HepG2 (cell line): Measurements from ENCODE around the gene MYCBPAP. TPM values are rescaled to one million over a fixed set of nuclear protein-coding genes. Genes with fewer than 3 reads are reported as not detected.

ENCODE experiments used
- ARHGAP35 ChIP-seq: sonication (generic); formaldehyde crosslinking; IDR thresholded peaks from 2 replicates; pipeline ENCODE4 v1.9.0; 2022; ENCODE audit warnings: mild to moderate bottlenecking, inconsistent platforms, moderate library complexity, missing genetic modification reagents, borderline replicate concordance
- ATM ChIP-seq: fragments of 450-650 bp; IDR thresholded peaks from 2 replicates; pipeline ENCODE4 v1.7.1; 2017; ENCODE audit warnings: mild to moderate bottlenecking, borderline replicate concordance
- BCL6 ChIP-seq: IDR thresholded peaks from 2 replicates; pipeline ENCODE4 v1.6.1; 2016; ENCODE audit warnings: missing genetic modification reagents, missing compliant biosample characterization
- EED ChIP-seq: sonication (generic); formaldehyde crosslinking; IDR thresholded peaks from 2 replicates; pipeline ENCODE4 v1.5.0; 2020; ENCODE audit warnings: mild to moderate bottlenecking, missing genetic modification reagents
- HDAC2 ChIP-seq: sonication (generic); formaldehyde crosslinking; IDR thresholded peaks from 2 replicates; pipeline ENCODE4 v1.4.0; 2020; ENCODE audit warnings: missing genetic modification reagents
- MTA1 ChIP-seq: sonication (generic); formaldehyde crosslinking; IDR thresholded peaks from 2 replicates; pipeline ENCODE4 v1.4.0; 2020; ENCODE audit warnings: missing genetic modification reagents, mild to moderate bottlenecking, borderline replicate concordance
- MTF1 ChIP-seq: sonication (generic); formaldehyde crosslinking; IDR thresholded peaks from 2 replicates; pipeline ENCODE4 v1.5.0; 2020; ENCODE audit warnings: missing genetic modification reagents
- NFKB2 ChIP-seq: sonication (generic); formaldehyde crosslinking; IDR thresholded peaks from 2 replicates; pipeline ENCODE4 v1.4.0; 2020; ENCODE audit warnings: missing genetic modification reagents, borderline replicate concordance
- RELA ChIP-seq: sonication (generic); formaldehyde crosslinking; IDR thresholded peaks from 2 replicates; pipeline ENCODE4 v1.4.0; 2020; ENCODE audit warnings: missing genetic modification reagents
- SP140L ChIP-seq: sonication (generic); formaldehyde crosslinking; IDR thresholded peaks from 2 replicates; pipeline ENCODE4 v1.4.0; 2020; ENCODE audit warnings: missing genetic modification reagents, borderline replicate concordance
- SP4 ChIP-seq: sonication (generic); formaldehyde crosslinking; IDR thresholded peaks from 2 replicates; pipeline ENCODE4 v1.8.1; 2023; ENCODE audit warnings: mild to moderate bottlenecking, missing genetic modification reagents
- SRSF1 ChIP-seq: fragments of 200-400 bp; formaldehyde crosslinking; optimal IDR thresholded peaks from 2 replicates; pipeline ENCODE3; 2017; ENCODE audit warnings: mild to moderate bottlenecking, low read depth, low read length, moderate library complexity
- TBL1XR1 ChIP-seq: fragments of 150-350 bp; IDR thresholded peaks from 2 replicates; pipeline ENCODE4 v1.6.1; 2014; ENCODE audit warnings: borderline replicate concordance, low read length; ENCODE audit not compliant: partially characterized antibody
- ZKSCAN5 ChIP-seq: sonication (generic); formaldehyde crosslinking; IDR thresholded peaks from 2 replicates; pipeline ENCODE4 v1.5.1; 2020; ENCODE audit warnings: mild to moderate bottlenecking, missing genetic modification reagents
- ZNF337 ChIP-seq: sonication (generic); formaldehyde crosslinking; IDR thresholded peaks from 2 replicates; pipeline ENCODE4 v1.5.1; 2020; ENCODE audit warnings: missing genetic modification reagents, low read depth, mild to moderate bottlenecking, borderline replicate concordance
- ZNF607 ChIP-seq: sonication (generic); formaldehyde crosslinking; IDR thresholded peaks from 2 replicates; pipeline ENCODE4 v1.5.1; 2020; ENCODE audit warnings: missing genetic modification reagents, mild to moderate bottlenecking, borderline replicate concordance
- polyA plus RNA-seq, 8 experiments: library from polyadenylated mRNA; depleted of rRNA in 3 of 8; stranded (reverse) in 7 of 8; unstranded in 1 of 8; fragments of >200 nt; fragmentation: Illumina TruSeq in 4 of 8; extraction: Trizol in 4 of 8; gene quantifications; 2 replicates each; pipeline versions ENCODE4 v1.2.1 to v1.2.3, GENCODE V29; 2011 to 2016; ENCODE audit warnings: low read depth in 4 of 8, missing spikeins in 1 of 8, mixed read lengths in 1 of 8; ENCODE audit not compliant: insufficient read depth in 1 of 8
- total RNA-seq, 5 experiments: library from RNA; depleted of rRNA; stranded (reverse); fragments of >200 nt; fragmentation: Illumina TruSeq; extraction: Trizol; gene quantifications; 2 replicates each; pipeline ENCODE4 v1.2.3, GENCODE V29; 2016; ENCODE audit warnings: low read depth in 1 of 5
- TF ChIP-seq, protein P1 (sequence below): sonication (generic); formaldehyde crosslinking; IDR thresholded peaks from 2 replicates; pipeline ENCODE4 v1.5.1; 2020; ENCODE audit warnings: missing genetic modification reagents, mild to moderate bottlenecking, borderline replicate concordance
- TF ChIP-seq, protein P2 (sequence below): sonication (generic); formaldehyde crosslinking; IDR thresholded peaks from 2 replicates; pipeline ENCODE4 v1.4.0; 2020; ENCODE audit warnings: missing genetic modification reagents, borderline replicate concordance
- TF ChIP-seq, protein P3 (sequence below): IDR thresholded peaks from 2 replicates; pipeline ENCODE4 v1.6.1; 2016; ENCODE audit warnings: mild to moderate bottlenecking
- TF ChIP-seq, protein P4 (sequence below): sonication (generic); formaldehyde crosslinking; IDR thresholded peaks from 2 replicates; pipeline ENCODE4 v1.4.0; 2020; ENCODE audit warnings: missing genetic modification reagents

MYCBPAP gene
- total and polyA plus RNA-seq, 2 of the 13 experiments (the other 11 are each of a cell fraction or from before 2014, with no cell fraction given) = 0.22 to 0.24 TPM

DNA sequence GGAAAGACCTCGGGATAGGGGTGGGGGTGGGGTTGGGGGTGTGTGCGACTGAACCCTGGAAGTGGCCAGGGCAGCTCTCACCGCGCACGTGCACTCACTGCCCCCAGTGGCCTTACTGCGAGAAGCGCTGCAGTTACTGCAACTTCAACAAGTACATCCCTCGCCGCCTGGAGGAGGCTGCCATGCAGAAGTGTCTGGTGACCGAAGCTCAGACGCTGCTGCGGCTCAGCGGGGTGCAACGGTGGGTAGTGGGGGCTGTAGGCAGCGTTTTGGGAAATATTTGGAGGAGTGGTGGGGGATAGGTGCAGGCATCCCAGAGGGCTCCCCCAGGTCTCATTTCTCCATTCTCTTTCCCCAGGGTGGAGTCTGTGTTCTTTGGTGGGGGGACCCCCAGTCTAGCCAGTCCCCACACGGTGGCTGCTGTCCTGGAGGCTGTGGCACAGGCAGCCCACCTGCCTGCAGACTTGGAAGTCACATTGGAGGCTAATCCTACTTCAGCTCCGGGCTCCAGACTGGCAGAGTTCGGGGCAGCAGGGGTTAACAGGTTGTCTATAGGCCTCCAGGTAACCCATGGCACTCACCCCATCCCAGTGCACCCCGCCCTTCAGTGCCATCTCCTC, 28.6 kb upstream of the MYCBPAP start (continued):
- TF ChIP-seq HDAC2 (CRISPR knock-in tag) (peak; percentile 63; the same call in 1 of the 2 replicates), ZKSCAN5 (CRISPR knock-in tag) (no peak), NFKB2 (CRISPR knock-in tag) (no peak), ARHGAP35 (CRISPR knock-in tag) (no peak), RELA (no peak), TBL1XR1 (no peak), MTF1 (CRISPR knock-in tag) (no peak), ZNF607 (CRISPR knock-in tag) (no peak), SRSF1 (no peak), EED (CRISPR knock-in tag) (0 out of 2 replicates have a peak, but pooled peaks have one; percentile 50), MTA1 (CRISPR knock-in tag) (no peak), BCL6 (CRISPR knock-in tag) (no peak), SP140L (no peak), SP4 (CRISPR knock-in tag) (no peak), ZNF337 (CRISPR knock-in tag) (no peak), ATM (no peak)
- TF ChIP-seq, protein P1, sequence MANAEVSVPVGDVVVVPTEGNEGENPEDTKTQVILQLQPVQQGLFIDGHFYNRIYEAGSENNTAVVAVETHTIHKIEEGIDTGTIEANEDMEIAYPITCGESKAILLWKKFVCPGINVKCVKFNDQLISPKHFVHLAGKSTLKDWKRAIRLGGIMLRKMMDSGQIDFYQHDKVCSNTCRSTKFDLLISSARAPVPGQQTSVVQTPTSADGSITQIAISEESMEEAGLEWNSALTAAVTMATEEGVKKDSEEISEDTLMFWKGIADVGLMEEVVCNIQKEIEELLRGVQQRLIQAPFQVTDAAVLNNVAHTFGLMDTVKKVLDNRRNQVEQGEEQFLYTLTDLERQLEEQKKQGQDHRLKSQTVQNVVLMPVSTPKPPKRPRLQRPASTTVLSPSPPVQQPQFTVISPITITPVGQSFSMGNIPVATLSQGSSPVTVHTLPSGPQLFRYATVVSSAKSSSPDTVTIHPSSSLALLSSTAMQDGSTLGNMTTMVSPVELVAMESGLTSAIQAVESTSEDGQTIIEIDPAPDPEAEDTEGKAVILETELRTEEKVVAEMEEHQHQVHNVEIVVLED = no peak
- TF ChIP-seq, protein P2, sequence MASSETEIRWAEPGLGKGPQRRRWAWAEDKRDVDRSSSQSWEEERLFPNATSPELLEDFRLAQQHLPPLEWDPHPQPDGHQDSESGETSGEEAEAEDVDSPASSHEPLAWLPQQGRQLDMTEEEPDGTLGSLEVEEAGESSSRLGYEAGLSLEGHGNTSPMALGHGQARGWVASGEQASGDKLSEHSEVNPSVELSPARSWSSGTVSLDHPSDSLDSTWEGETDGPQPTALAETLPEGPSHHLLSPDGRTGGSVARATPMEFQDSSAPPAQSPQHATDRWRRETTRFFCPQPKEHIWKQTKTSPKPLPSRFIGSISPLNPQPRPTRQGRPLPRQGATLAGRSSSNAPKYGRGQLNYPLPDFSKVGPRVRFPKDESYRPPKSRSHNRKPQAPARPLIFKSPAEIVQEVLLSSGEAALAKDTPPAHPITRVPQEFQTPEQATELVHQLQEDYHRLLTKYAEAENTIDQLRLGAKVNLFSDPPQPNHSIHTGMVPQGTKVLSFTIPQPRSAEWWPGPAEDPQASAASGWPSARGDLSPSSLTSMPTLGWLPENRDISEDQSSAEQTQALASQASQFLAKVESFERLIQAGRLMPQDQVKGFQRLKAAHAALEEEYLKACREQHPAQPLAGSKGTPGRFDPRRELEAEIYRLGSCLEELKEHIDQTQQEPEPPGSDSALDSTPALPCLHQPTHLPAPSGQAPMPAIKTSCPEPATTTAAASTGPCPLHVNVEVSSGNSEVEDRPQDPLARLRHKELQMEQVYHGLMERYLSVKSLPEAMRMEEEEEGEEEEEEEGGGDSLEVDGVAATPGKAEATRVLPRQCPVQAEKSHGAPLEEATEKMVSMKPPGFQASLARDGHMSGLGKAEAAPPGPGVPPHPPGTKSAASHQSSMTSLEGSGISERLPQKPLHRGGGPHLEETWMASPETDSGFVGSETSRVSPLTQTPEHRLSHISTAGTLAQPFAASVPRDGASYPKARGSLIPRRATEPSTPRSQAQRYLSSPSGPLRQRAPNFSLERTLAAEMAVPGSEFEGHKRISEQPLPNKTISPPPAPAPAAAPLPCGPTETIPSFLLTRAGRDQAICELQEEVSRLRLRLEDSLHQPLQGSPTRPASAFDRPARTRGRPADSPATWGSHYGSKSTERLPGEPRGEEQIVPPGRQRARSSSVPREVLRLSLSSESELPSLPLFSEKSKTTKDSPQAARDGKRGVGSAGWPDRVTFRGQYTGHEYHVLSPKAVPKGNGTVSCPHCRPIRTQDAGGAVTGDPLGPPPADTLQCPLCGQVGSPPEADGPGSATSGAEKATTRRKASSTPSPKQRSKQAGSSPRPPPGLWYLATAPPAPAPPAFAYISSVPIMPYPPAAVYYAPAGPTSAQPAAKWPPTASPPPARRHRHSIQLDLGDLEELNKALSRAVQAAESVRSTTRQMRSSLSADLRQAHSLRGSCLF (CRISPR knock-in tag) = no peak
- TF ChIP-seq, protein P3, sequence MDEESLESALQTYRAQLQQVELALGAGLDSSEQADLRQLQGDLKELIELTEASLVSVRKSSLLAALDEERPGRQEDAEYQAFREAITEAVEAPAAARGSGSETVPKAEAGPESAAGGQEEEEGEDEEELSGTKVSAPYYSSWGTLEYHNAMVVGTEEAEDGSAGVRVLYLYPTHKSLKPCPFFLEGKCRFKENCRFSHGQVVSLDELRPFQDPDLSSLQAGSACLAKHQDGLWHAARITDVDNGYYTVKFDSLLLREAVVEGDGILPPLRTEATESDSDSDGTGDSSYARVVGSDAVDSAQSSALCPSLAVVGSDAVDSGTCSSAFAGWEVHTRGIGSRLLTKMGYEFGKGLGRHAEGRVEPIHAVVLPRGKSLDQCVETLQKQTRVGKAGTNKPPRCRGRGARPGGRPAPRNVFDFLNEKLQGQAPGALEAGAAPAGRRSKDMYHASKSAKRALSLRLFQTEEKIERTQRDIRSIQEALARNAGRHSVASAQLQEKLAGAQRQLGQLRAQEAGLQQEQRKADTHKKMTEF (CRISPR knock-in tag) = no peak
- TF ChIP-seq, protein P4, sequence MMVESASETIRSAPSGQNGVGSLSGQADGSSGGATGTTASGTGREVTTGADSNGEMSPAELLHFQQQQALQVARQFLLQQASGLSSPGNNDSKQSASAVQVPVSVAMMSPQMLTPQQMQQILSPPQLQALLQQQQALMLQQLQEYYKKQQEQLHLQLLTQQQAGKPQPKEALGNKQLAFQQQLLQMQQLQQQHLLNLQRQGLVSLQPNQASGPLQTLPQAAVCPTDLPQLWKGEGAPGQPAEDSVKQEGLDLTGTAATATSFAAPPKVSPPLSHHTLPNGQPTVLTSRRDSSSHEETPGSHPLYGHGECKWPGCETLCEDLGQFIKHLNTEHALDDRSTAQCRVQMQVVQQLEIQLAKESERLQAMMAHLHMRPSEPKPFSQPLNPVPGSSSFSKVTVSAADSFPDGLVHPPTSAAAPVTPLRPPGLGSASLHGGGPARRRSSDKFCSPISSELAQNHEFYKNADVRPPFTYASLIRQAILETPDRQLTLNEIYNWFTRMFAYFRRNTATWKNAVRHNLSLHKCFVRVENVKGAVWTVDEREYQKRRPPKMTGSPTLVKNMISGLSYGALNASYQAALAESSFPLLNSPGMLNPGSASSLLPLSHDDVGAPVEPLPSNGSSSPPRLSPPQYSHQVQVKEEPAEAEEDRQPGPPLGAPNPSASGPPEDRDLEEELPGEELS (CRISPR knock-in tag) = no peak
